ENCODE data around the gene ARHGAP26. TPM values are rescaled to one million over a fixed set of nuclear protein-coding genes. Genes with fewer than 3 reads are reported as not detected.

The ARHGAP26 gene
- total and polyA plus RNA-seq, 4 donors: 1.8 to 16.7 (median 4.1) TPM

- DNase-seq (ENCODE audit: low spot score): no peak
- Histone ChIP-seq H3K4me1 (ENCODE audit: control insufficient read depth in 4 of 4, insufficient read depth in 4 of 4, low read length in 3 of 4) (no peaks in the 10 kb centered on the region), H3K36me3 (ENCODE audit: control insufficient read depth in 4 of 4, insufficient read depth in 3 of 4, low read depth in 1 of 4, low read length in 3 of 4) (no peaks in the 10 kb centered on the region), H3K27me3 (ENCODE audit: control insufficient read depth in 4 of 4, insufficient read depth in 4 of 4, low read length in 3 of 4) (no peaks in the 10 kb centered on the region), H3K9ac (ENCODE audit: low read depth in 1 of 2, low read length in 2 of 2) (no peak overlapping the region), H3K9me3 (ENCODE audit: control insufficient read depth in 4 of 4, low read length in 3 of 4) (no peaks in the 10 kb centered on the region), H3K27ac (ENCODE audit: low read depth in 1 of 2, low read length in 2 of 2) (no peak overlapping the region), H3K4me3 (ENCODE audit: low read depth in 1 of 3, low read length in 3 of 3) (no peak overlapping the region)
- TF ChIP-seq MAX (IDR thresholded peaks at IDR 0.05) (no peak), RAD21 (IDR thresholded peaks at IDR 0.05) (no peak), HNF4A (conservative IDR thresholded peaks at IDR 0.05) (no peak), HNF4G (IDR thresholded peaks at IDR 0.05) (no peak), GABPA (IDR thresholded peaks at IDR 0.05 in 1 of 2, conservative IDR thresholded peaks at IDR 0.05 in 1 of 2) (no peak), REST (IDR thresholded peaks at IDR 0.05) (no peak), YY1 (IDR thresholded peaks at IDR 0.05) (no peak), FOXA2 (IDR thresholded peaks at IDR 0.05) (no peak), SP1 (IDR thresholded peaks at IDR 0.05) (no peak), TAF1 (conservative IDR thresholded peaks at IDR 0.05) (no peak)
- TF ChIP-seq, protein P1, sequence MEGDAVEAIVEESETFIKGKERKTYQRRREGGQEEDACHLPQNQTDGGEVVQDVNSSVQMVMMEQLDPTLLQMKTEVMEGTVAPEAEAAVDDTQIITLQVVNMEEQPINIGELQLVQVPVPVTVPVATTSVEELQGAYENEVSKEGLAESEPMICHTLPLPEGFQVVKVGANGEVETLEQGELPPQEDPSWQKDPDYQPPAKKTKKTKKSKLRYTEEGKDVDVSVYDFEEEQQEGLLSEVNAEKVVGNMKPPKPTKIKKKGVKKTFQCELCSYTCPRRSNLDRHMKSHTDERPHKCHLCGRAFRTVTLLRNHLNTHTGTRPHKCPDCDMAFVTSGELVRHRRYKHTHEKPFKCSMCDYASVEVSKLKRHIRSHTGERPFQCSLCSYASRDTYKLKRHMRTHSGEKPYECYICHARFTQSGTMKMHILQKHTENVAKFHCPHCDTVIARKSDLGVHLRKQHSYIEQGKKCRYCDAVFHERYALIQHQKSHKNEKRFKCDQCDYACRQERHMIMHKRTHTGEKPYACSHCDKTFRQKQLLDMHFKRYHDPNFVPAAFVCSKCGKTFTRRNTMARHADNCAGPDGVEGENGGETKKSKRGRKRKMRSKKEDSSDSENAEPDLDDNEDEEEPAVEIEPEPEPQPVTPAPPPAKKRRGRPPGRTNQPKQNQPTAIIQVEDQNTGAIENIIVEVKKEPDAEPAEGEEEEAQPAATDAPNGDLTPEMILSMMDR (IDR thresholded peaks at IDR 0.05; ENCODE audit: low read depth, low read length, missing input control): no peak
- TF ChIP-seq, protein P2, sequence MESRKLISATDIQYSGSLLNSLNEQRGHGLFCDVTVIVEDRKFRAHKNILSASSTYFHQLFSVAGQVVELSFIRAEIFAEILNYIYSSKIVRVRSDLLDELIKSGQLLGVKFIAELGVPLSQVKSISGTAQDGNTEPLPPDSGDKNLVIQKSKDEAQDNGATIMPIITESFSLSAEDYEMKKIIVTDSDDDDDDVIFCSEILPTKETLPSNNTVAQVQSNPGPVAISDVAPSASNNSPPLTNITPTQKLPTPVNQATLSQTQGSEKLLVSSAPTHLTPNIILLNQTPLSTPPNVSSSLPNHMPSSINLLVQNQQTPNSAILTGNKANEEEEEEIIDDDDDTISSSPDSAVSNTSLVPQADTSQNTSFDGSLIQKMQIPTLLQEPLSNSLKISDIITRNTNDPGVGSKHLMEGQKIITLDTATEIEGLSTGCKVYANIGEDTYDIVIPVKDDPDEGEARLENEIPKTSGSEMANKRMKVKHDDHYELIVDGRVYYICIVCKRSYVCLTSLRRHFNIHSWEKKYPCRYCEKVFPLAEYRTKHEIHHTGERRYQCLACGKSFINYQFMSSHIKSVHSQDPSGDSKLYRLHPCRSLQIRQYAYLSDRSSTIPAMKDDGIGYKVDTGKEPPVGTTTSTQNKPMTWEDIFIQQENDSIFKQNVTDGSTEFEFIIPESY (IDR thresholded peaks at IDR 0.05): no peak
- WGBS: 85% methylated on average over 9 of the region's 9 CpGs
Measured at GRCh38 chr5:143084407-143084806, 314.2 kb downstream of the ARHGAP26 start.

- H3K9me3 ChIP-seq (ENCODE audit: control insufficient read depth in 4 of 4, low read length in 3 of 4): no peaks in the 10 kb centered on the region
- 81% methylated on average over 6 of the region's 6 CpGs for WGBS
- H3K27ac ChIP-seq (ENCODE audit: low read depth in 1 of 2, low read length in 2 of 2): no peak overlapping the region
- H3K27me3 ChIP-seq (ENCODE audit: control insufficient read depth in 4 of 4, insufficient read depth in 4 of 4, low read length in 3 of 4): no peaks in the 10 kb centered on the region
- no peak overlapping the region for H3K4me3 ChIP-seq (ENCODE audit: low read depth in 1 of 3, low read length in 3 of 3)
- TF ChIP-seq, protein P3, sequence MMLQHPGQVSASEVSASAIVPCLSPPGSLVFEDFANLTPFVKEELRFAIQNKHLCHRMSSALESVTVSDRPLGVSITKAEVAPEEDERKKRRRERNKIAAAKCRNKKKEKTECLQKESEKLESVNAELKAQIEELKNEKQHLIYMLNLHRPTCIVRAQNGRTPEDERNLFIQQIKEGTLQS (IDR thresholded peaks at IDR 0.05): no peak
- TF ChIP-seq GABPA (IDR thresholded peaks at IDR 0.05 in 1 of 2, conservative IDR thresholded peaks at IDR 0.05 in 1 of 2): no peak
- no peak for TF ChIP-seq HNF4G (IDR thresholded peaks at IDR 0.05)
- TF ChIP-seq HNF4A (conservative IDR thresholded peaks at IDR 0.05): no peak
- TF ChIP-seq MAX (IDR thresholded peaks at IDR 0.05): no peak
- no peak for TF ChIP-seq FOXA2 (IDR thresholded peaks at IDR 0.05)
- TF ChIP-seq, protein P1 (IDR thresholded peaks at IDR 0.05; ENCODE audit: low read depth, low read length, missing input control): no peak
- no peak for TF ChIP-seq TAF1 (conservative IDR thresholded peaks at IDR 0.05)
- no peak for TF ChIP-seq SP1 (IDR thresholded peaks at IDR 0.05)
- TF ChIP-seq YY1 (IDR thresholded peaks at IDR 0.05): no peak
- no peak for TF ChIP-seq FOXA1 (IDR thresholded peaks at IDR 0.05)
- no peak overlapping the region for H3K9ac ChIP-seq (ENCODE audit: low read depth in 1 of 2, low read length in 2 of 2)
- no peak for DNase-seq (ENCODE audit: low spot score)
- no peaks in the 10 kb centered on the region for H3K4me1 ChIP-seq (ENCODE audit: control insufficient read depth in 4 of 4, insufficient read depth in 4 of 4, low read length in 3 of 4)
- H3K36me3 ChIP-seq (ENCODE audit: control insufficient read depth in 4 of 4, insufficient read depth in 3 of 4, low read depth in 1 of 4, low read length in 3 of 4): no peaks in the 10 kb centered on the region
Measured at GRCh38 chr5:143085319-143085917, 315.2 kb downstream of the ARHGAP26 start.

All from liver (tissue), 9 donors.